Hepatic stellate cell (primary cell): ENCODE measurements around the gene POFUT2.
A peak's percentile ranks its signal among the peaks of the same experiment; 100 is the strongest.

Experiments
- DNase-seq: peaks from one replicate; pipeline ENCODE4 v3.0.0; 2011; ENCODE audit warnings: low spot score

POFUT2 gene

GRCh38 chr21:45297329-45297728 is 9.6 kb upstream of the POFUT2 start:
- no peak for DNase-seq

GRCh38 chr21:45296638-45297037 is 8.9 kb upstream of the POFUT2 start:
- no peak for DNase-seq

GRCh38 chr21:45295576-45296365 is 8.1 kb upstream of the POFUT2 start:
- peak; percentile 83 for DNase-seq

- DNase-seq: peak; percentile 98
Observed at GRCh38 chr21:45294509-45295291, 7.0 kb upstream of the POFUT2 start.

GRCh38 chr21:45293726-45294401 is 6.2 kb upstream of the POFUT2 start:
- DNase-seq: peak; percentile 53

GRCh38 chr21:45293220-45293725 is 5.6 kb upstream of the POFUT2 start:
- no peak for DNase-seq

- DNase-seq: peak; percentile 89
Observed at GRCh38 chr21:45292399-45293219, 4.9 kb upstream of the POFUT2 start.

- DNase-seq: no peak
Observed at GRCh38 chr21:45291613-45292398, 4.1 kb upstream of the POFUT2 start.

GRCh38 chr21:45290948-45291612 is 3.4 kb upstream of the POFUT2 start:
- DNase-seq: no peak

GRCh38 chr21:45289655-45290515 is 2.2 kb upstream of the POFUT2 start:
- DNase-seq: no peak

GRCh38 chr21:45289134-45289533 is 1.4 kb upstream of the POFUT2 start:
- no peak for DNase-seq

GRCh38 chr21:45288441-45288841 is 746 bp upstream of the POFUT2 start:
- DNase-seq: no peak

GRCh38 chr21:45286671-45287437 is 841 bp downstream of the POFUT2 start:
- DNase-seq: peak; percentile 47

- DNase-seq: no peak
Observed at GRCh38 chr21:45285266-45285931, 2.3 kb downstream of the POFUT2 start.

GRCh38 chr21:45284456-45284741 is 3.3 kb downstream of the POFUT2 start:
- no peak for DNase-seq

GRCh38 chr21:45283611-45284455 is 3.9 kb downstream of the POFUT2 start:
- no peak for DNase-seq

- DNase-seq: no peak
Observed at GRCh38 chr21:45283035-45283610, 4.6 kb downstream of the POFUT2 start.
